ENCODE measurements around the gene CLTCL1.
"Not testable (repeated sequence)": the region's sequence is repeated elsewhere in the genome, so short reads cannot be mapped to it uniquely, and the experiment has no call there.

The CLTCL1 gene

GRCh38 chr22:19329454-19329853 is 37.9 kb upstream of the CLTCL1 start:
- TF ChIP-seq, protein P1, sequence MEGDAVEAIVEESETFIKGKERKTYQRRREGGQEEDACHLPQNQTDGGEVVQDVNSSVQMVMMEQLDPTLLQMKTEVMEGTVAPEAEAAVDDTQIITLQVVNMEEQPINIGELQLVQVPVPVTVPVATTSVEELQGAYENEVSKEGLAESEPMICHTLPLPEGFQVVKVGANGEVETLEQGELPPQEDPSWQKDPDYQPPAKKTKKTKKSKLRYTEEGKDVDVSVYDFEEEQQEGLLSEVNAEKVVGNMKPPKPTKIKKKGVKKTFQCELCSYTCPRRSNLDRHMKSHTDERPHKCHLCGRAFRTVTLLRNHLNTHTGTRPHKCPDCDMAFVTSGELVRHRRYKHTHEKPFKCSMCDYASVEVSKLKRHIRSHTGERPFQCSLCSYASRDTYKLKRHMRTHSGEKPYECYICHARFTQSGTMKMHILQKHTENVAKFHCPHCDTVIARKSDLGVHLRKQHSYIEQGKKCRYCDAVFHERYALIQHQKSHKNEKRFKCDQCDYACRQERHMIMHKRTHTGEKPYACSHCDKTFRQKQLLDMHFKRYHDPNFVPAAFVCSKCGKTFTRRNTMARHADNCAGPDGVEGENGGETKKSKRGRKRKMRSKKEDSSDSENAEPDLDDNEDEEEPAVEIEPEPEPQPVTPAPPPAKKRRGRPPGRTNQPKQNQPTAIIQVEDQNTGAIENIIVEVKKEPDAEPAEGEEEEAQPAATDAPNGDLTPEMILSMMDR (IDR thresholded peaks at IDR 0.05) = no peak
- TF ChIP-seq ZFX (IDR thresholded peaks at IDR 0.05; ENCODE audit: borderline replicate concordance) = no peak
- H3K27ac ChIP-seq = no peak overlapping the region

- TF ChIP-seq, protein P1 (IDR thresholded peaks at IDR 0.05) = no peak
- TF ChIP-seq ZFX (IDR thresholded peaks at IDR 0.05; ENCODE audit: borderline replicate concordance) = no peak
- H3K27ac ChIP-seq = no peak overlapping the region
Observed at GRCh38 chr22:19325296-19325948, 33.9 kb upstream of the CLTCL1 start.

DNA sequence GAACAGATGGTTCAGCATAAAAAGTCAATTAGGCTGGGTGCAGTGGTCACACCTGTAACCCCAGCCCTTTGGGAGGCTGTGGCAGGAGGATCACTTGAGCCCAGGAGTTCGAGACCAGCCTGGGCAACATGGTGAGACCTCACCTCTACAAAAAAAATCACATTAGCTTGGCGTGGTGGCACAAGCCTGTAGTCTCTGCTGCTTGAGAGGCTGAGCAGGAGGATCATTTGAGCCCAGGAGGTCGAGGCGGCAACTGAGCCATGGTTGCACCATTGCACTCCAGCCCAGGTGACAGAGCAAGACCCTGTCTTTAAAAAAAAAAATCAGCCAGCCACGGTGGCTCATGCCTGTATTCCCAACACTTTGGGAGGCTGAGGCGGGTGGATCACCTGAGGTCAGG is 31.9 kb upstream of the CLTCL1 start:
- not testable (repeated sequence) for H3K27ac ChIP-seq

DNA sequence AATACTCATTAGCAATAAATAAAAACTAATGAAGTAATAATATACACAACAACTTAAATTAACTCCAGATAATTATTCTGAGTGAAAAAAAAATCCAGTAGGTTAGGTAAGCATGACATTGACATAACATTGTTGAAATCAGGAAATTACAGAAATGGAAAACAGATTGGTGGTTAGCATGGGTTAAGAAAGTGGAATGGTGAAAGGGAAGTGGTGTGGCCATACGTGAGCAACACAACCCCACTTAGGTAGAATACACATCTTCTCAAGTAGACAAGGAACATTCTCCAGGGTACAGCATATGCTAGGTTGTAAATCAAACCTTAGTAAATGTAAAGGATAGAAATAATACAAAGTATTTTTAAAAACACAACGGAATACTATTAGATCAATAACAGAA is 30.2 kb upstream of the CLTCL1 start:
- TF ChIP-seq ZFX (IDR thresholded peaks at IDR 0.05; ENCODE audit: borderline replicate concordance) = no peak
- TF ChIP-seq, protein P1 (IDR thresholded peaks at IDR 0.05) = no peak

GRCh38 chr22:19320136-19320535 is 28.6 kb upstream of the CLTCL1 start:
- H3K27ac ChIP-seq = not testable (repeated sequence)

More for the DNA sequence above, 30.2 kb upstream of the CLTCL1 start:
- no peak overlapping the region for H3K27ac ChIP-seq

DNA sequence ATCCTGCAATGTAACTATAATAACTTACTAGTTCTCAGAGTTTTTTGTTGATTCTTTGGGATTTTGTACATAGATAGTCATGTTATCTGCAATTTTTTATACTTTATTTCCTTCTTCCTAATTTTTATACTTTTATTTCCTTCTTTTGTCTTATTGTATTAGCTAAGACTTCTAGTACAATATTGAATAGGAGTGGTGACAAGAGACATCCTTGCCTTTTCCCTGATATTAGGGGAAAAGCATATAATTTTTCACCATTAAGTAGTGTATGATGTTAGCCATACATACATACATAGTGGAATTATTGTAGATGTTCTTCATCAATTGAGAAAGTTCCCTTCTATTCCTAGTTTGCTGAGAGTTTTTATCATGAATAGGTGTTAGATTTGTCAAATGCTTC is 27.8 kb upstream of the CLTCL1 start:
- TF ChIP-seq, protein P1 (IDR thresholded peaks at IDR 0.05) = no peak
- no peak for TF ChIP-seq ZFX (IDR thresholded peaks at IDR 0.05; ENCODE audit: borderline replicate concordance)
- H3K27ac ChIP-seq = no peak overlapping the region

DNA sequence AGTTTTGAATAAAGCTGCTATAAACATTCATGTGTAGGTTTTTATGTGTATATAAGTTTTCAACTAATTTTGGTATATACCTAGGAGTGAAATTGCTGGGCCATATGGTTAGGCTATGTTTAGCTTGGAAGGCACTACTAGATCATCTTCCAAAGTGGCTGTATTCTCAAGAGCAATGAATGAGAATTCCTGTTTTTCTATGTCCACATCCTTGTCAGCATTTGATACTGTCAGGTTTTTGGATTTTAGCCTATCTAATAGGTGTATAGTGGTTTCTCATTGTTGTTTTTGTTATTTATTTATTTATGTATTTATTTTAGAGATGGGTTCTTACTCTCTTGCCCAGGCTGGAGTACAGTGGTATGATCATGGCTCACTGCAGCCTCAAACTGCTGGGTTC is 26.3 kb upstream of the CLTCL1 start:
- TF ChIP-seq, protein P1 (IDR thresholded peaks at IDR 0.05) = no peak
- no peak for TF ChIP-seq ZFX (IDR thresholded peaks at IDR 0.05; ENCODE audit: borderline replicate concordance)

DNA sequence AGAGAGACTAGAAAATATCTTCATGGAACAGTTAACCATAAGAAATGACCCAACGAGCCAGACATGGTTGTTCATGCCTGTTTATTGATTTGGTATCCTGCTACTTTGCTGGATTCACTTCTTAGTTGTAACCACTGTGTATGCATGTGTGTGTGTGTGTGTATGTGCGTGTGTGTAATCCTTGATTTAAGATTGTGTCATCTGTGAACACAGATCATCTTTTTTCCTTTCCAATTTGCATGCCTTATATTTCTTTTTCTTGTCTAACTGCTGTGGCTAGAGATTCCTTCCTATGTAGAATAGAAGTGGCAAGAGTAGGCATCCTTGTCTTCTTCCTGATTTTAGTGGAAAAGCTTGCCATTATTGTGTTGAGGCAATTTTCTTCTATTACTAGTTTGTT is 16.4 kb upstream of the CLTCL1 start:
- no peak for TF ChIP-seq ZFX (IDR thresholded peaks at IDR 0.05; ENCODE audit: borderline replicate concordance)
- TF ChIP-seq, protein P1 (IDR thresholded peaks at IDR 0.05) = no peak
- no peak overlapping the region for H3K27ac ChIP-seq

More for the DNA sequence above, 26.3 kb upstream of the CLTCL1 start:
- no peak overlapping the region for H3K27ac ChIP-seq

DNA sequence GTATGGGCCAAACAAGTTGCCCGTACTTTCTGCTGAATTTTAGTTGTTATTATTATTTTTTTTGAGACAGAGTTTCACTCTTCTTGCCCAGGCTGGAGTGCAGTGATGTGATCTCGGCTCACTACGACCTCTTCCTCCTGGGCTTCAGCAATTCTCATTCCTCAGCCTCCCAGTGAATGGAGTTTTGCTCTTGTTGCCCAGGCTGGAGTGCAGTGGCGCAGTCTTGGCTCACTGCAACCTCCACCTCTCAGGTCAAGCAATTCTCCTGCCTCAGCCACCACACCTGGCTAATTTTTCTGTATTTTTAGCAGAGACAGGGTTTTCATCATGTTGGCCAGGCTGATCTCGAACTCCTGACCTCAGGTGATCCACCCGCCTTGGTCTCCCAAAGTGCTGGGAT is 15.0 kb upstream of the CLTCL1 start:
- not testable (repeated sequence) for H3K27ac ChIP-seq
